ENCODE measurements around the gene ACSBG1. TPM values are rescaled to one million over a fixed set of nuclear protein-coding genes. Genes with fewer than 3 reads are reported as not detected.

Gene ACSBG1
- total RNA-seq, 1 experiment from 2014 or later, result 1.2 TPM

GRCh38 chr15:78195735-78196201 is 38.6 kb downstream of the ACSBG1 start:
- Histone ChIP-seq H3K9me2 (ENCODE audit: insufficient read depth) (no peaks in the 10 kb centered on the region), H2AFZ (no peak overlapping the region), H3K4me1 (replicated peaks; ENCODE audit: insufficient read depth) (no peaks in the 10 kb centered on the region), H3F3A (ENCODE audit: insufficient read depth, low read depth) (no peaks in the 10 kb centered on the region), H4K20me1 (ENCODE audit: insufficient read depth) (no peaks in the 10 kb centered on the region), H3K36me3 (ENCODE audit: low read depth) (no peaks in the 10 kb centered on the region), H3K27ac (no peak overlapping the region), H3K4me3 (no peak overlapping the region), H3K27me3 (ENCODE audit: insufficient read depth, low read depth) (no peaks in the 10 kb centered on the region), H3K79me2 (ENCODE audit: low read depth) (no peaks in the 10 kb centered on the region), H3K9me3 (ENCODE audit: insufficient read depth, low read depth) (no peaks in the 10 kb centered on the region), H3K4me2 (no peak overlapping the region)
- DNase-seq, result peak; percentile 46 to 53
- BruUV-seq (replicated peaks), result no TSS peak
- TF ChIP-seq CTCF (conservative IDR thresholded peaks at IDR 0.05) (peak; percentile 81), EZH2 (IDR thresholded peaks at IDR 0.05; ENCODE audit: low read depth) (no peak)
- ChIA-PET POLR2A (ENCODE audit: unreplicated experiment) (interaction anchor here (0.6 to 0.8 kb wide), 2 partner anchors 10 to 39 kb away, joined by 4 to 7 read pairs; no protein-coding TSS in a partner anchor), CTCF (interaction anchor here (0.6 to 1.7 kb wide), 14 partner anchors 9 to 236 kb away, joined by 3 to 17 read pairs (median 3); partner anchors contain the start of gene CIB2)
- intact Hi-C loops (cut with micrococcal nuclease; ENCODE audit: unreplicated experiment), result loop anchor here (1.0 to 5.0 kb wide), 4 partner anchors 46 to 238 kb away; partner anchors contain the start of gene CIB2

- Histone ChIP-seq H3K79me2 (ENCODE audit: low read depth) (no peaks in the 10 kb centered on the region), H3K27me3 (ENCODE audit: insufficient read depth, low read depth) (no peaks in the 10 kb centered on the region), H3K9me2 (ENCODE audit: insufficient read depth) (no peaks in the 10 kb centered on the region), H3K27ac (no peak overlapping the region), H3F3A (ENCODE audit: insufficient read depth, low read depth) (no peaks in the 10 kb centered on the region), H3K4me3 (no peak overlapping the region), H2AFZ (no peak overlapping the region), H3K36me3 (ENCODE audit: low read depth) (no peaks in the 10 kb centered on the region), H3K4me2 (no peak overlapping the region), H4K20me1 (ENCODE audit: insufficient read depth) (no peaks in the 10 kb centered on the region), H3K9me3 (ENCODE audit: insufficient read depth, low read depth) (no peaks in the 10 kb centered on the region), H3K4me1 (replicated peaks; ENCODE audit: insufficient read depth) (no peaks in the 10 kb centered on the region)
- no TSS peak for BruUV-seq (replicated peaks)
- TF ChIP-seq CTCF (conservative IDR thresholded peaks at IDR 0.05), result no peak
- TF ChIP-seq EZH2 (IDR thresholded peaks at IDR 0.05; ENCODE audit: low read depth), result no peak
- ChIA-PET POLR2A (ENCODE audit: unreplicated experiment) (interaction anchor here (0.6 kb wide), 1 partner anchor 71 kb away, joined by 3 read pairs; no protein-coding TSS in a partner anchor), CTCF (interaction anchor here (0.8 to 1.7 kb wide), 2 partner anchors 46 to 81 kb away, joined by 6 to 17 read pairs; no protein-coding TSS in a partner anchor)
- intact Hi-C loops (cut with micrococcal nuclease; ENCODE audit: unreplicated experiment), result no loop called here
- no peak for DNase-seq
These were observed 39.8 kb downstream of the ACSBG1 start for GRCh38 chr15:78194568-78194925.

- Histone ChIP-seq H3K27ac (no peak overlapping the region), H3K36me3 (ENCODE audit: low read depth) (no peaks in the 10 kb centered on the region), H3K27me3 (ENCODE audit: insufficient read depth, low read depth) (no peaks in the 10 kb centered on the region), H3K9me3 (ENCODE audit: insufficient read depth, low read depth) (no peaks in the 10 kb centered on the region), H3K4me1 (replicated peaks; ENCODE audit: insufficient read depth) (no peaks in the 10 kb centered on the region), H2AFZ (no peak overlapping the region), H3F3A (ENCODE audit: insufficient read depth, low read depth) (no peaks in the 10 kb centered on the region), H3K9me2 (ENCODE audit: insufficient read depth) (no peaks in the 10 kb centered on the region), H3K4me2 (no peak overlapping the region), H4K20me1 (ENCODE audit: insufficient read depth) (no peaks in the 10 kb centered on the region), H3K4me3 (no peak overlapping the region), H3K79me2 (ENCODE audit: low read depth) (no peaks in the 10 kb centered on the region)
- POLR2A ChIA-PET (ENCODE audit: unreplicated experiment), result interaction anchor here (0.6 kb wide), 1 partner anchor 71 kb away, joined by 3 read pairs; no protein-coding TSS in a partner anchor
- intact Hi-C loops (cut with micrococcal nuclease; ENCODE audit: unreplicated experiment), result no loop called here
- BruUV-seq (replicated peaks), result no TSS peak
- no peak for TF ChIP-seq EZH2 (IDR thresholded peaks at IDR 0.05; ENCODE audit: low read depth)
- TF ChIP-seq CTCF (conservative IDR thresholded peaks at IDR 0.05), result no peak
- DNase-seq, result no peak
- CTCF ChIA-PET, result no interaction called here
These were observed 40.4 kb downstream of the ACSBG1 start for GRCh38 chr15:78193731-78194567.

All from PC-9 (cell line).